ENCODE results near the gene C16orf82. TPM values are rescaled to one million over a fixed set of nuclear protein-coding genes. Genes with fewer than 3 reads are reported as not detected.

Gene C16orf82
- total and polyA plus RNA-seq, 9 of the 15 experiments (the other 6 are each of a cell fraction or from before 2014, with no cell fraction given) = not detected

DNA sequence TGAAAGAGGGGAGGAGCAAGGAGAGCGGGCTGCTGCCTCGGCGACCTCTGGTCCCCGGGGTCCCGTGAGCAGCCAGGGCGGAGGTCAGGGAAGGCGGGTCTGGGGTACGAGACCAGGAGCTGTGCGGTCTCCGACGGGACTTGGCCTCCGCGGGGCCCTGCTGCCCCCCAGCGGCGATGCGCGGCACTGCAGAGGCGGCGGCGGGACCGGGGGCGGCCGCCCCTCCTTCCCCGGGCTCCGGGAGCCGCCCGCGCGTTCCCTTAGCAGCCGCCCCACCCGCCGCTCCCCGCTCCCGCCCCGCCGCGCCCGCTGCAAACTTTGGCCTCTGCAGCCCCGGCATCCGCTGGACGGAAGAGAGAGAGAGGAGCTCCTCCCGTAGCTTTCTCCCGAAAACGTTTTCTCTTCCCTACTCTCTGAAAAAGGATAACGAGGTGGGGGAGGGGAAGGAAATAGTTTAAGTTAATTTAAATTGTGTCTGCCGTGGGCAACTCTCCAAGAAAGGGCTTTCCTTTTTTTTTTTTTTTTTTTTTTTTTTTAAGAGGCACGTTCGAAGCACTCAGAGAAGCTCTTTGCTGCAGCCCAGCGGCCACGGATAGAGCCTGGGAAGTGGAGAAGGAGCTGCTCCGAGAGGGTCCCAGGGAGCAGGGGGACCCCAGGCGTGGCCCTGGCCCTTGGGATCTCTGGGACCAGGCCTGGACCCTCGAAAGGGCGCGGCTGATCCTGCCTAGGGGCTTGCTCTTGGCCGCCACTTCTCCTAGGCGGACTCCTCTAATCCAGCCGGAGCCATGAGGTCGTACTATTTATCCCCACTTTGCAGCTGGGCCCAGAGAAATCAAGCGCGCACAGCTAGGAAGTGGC is 43.2 kb downstream of the C16orf82 start (continued):
- TF ChIP-seq, protein P1, sequence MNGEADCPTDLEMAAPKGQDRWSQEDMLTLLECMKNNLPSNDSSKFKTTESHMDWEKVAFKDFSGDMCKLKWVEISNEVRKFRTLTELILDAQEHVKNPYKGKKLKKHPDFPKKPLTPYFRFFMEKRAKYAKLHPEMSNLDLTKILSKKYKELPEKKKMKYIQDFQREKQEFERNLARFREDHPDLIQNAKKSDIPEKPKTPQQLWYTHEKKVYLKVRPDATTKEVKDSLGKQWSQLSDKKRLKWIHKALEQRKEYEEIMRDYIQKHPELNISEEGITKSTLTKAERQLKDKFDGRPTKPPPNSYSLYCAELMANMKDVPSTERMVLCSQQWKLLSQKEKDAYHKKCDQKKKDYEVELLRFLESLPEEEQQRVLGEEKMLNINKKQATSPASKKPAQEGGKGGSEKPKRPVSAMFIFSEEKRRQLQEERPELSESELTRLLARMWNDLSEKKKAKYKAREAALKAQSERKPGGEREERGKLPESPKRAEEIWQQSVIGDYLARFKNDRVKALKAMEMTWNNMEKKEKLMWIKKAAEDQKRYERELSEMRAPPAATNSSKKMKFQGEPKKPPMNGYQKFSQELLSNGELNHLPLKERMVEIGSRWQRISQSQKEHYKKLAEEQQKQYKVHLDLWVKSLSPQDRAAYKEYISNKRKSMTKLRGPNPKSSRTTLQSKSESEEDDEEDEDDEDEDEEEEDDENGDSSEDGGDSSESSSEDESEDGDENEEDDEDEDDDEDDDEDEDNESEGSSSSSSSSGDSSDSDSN (IDR thresholded peaks at IDR 0.05; ENCODE audit: borderline replicate concordance in 1 of 2, low read depth in 2 of 2, low read length in 2 of 2) = no peak
- TF ChIP-seq ZZZ3 (IDR thresholded peaks at IDR 0.05) (no peak), ZNF175 (CRISPR knock-in tag; IDR thresholded peaks at IDR 0.05; ENCODE audit: low read depth) (no peak), TGIF2 (CRISPR knock-in tag; IDR thresholded peaks at IDR 0.05) (no peak), DMBX1 (CRISPR knock-in tag; IDR thresholded peaks at IDR 0.05; ENCODE audit: borderline replicate concordance) (no peak), POLR3A (IDR thresholded peaks at IDR 0.05; ENCODE audit: borderline replicate concordance, extremely low read depth, insufficient read depth, insufficient read length) (no peak), MCM5 (IDR thresholded peaks at IDR 0.05; ENCODE audit: low read depth) (no peak), PHB (CRISPR knock-in tag; IDR thresholded peaks at IDR 0.05) (no peak), SMC3 (conservative IDR thresholded peaks at IDR 0.05; ENCODE audit: insufficient read depth, low read depth, low read length) (peak; percentile 65; the same call in 1 of the 2 replicates), RFX1 (IDR thresholded peaks at IDR 0.05) (peak; percentile 16; the same call in 1 of the 2 replicates), MEIS2 (IDR thresholded peaks at IDR 0.05; ENCODE audit: partially characterized antibody) (no peak), FOXK1 (CRISPR knock-in tag; IDR thresholded peaks at IDR 0.05; ENCODE audit: borderline replicate concordance) (no peak), KDM5B (IDR thresholded peaks at IDR 0.05; ENCODE audit: insufficient replicate concordance, low read depth, low read length) (no peak), SPI1 (IDR thresholded peaks at IDR 0.05; ENCODE audit: borderline replicate concordance, low read depth, low read length) (no peak), GATAD2A (IDR thresholded peaks at IDR 0.05) (no peak), FOXP1 (CRISPR knock-in tag; IDR thresholded peaks at IDR 0.05) (no peak), NEUROD1 (IDR thresholded peaks at IDR 0.05; ENCODE audit: borderline replicate concordance, low read depth, low read length, partially characterized antibody) (peak; percentile 29)
- TF ChIP-seq, protein P2, sequence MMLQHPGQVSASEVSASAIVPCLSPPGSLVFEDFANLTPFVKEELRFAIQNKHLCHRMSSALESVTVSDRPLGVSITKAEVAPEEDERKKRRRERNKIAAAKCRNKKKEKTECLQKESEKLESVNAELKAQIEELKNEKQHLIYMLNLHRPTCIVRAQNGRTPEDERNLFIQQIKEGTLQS (IDR thresholded peaks at IDR 0.05) = no peak
- TF ChIP-seq, protein P2 (CRISPR knock-in tag; conservative IDR thresholded peaks at IDR 0.05) = no peak
- TF ChIP-seq, protein P3, sequence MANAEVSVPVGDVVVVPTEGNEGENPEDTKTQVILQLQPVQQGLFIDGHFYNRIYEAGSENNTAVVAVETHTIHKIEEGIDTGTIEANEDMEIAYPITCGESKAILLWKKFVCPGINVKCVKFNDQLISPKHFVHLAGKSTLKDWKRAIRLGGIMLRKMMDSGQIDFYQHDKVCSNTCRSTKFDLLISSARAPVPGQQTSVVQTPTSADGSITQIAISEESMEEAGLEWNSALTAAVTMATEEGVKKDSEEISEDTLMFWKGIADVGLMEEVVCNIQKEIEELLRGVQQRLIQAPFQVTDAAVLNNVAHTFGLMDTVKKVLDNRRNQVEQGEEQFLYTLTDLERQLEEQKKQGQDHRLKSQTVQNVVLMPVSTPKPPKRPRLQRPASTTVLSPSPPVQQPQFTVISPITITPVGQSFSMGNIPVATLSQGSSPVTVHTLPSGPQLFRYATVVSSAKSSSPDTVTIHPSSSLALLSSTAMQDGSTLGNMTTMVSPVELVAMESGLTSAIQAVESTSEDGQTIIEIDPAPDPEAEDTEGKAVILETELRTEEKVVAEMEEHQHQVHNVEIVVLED (CRISPR knock-in tag; IDR thresholded peaks at IDR 0.05) = no peak
